ENCODE measurements around the gene GRM2. TPM values are rescaled to one million over a fixed set of nuclear protein-coding genes. Genes with fewer than 3 reads are reported as not detected.
A peak's percentile ranks its signal among the peaks of the same experiment; 100 is the strongest.

The GRM2 gene
- total and polyA plus RNA-seq, 2 experiments from 2014 or later, result 1.1 TPM; not detected in 1

DNA sequence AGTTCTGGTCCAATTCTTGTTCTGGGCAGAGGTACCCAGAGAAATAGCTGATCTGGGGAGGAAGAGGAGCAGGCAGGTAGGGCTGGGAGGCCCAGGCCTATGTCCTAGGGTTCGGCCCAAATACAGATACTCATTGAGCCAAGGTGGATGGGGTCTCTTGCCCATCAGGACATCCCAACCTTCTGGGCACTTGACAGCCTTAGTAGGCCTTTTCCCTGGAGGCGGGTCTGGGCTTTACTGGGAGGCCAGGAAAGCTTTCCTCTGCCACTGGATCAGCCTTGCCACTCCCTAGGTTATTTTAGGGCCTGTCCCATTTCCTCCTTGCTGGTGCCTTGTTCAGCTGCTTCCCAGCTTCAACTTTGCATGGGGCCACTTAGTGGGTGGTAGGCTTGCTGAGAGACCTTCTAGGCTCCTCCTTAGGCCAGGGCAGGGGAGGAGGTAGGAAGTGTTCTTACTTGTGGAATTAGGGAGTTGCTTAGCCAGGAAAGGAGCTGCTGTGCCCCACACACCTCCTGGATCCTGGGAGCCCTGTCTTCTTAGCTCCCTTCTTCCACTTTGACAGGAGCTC is 26.1 kb upstream of the GRM2 start:
- 82% methylated on average over 2 of the region's 2 CpGs for WGBS, 2 experiments (ENCODE audit: low coverage in 1 of 2, low lambda C conversion rate in 2 of 2, missing lambda C conversion rate in 2 of 2)
- no peaks in the 10 kb centered on the region for H3K9me2 ChIP-seq (ENCODE audit: insufficient read depth)
- no peaks in the 10 kb centered on the region for H3K27me3 ChIP-seq (replicated peaks; ENCODE audit: insufficient read depth)
- no peak for TF ChIP-seq EZH2 (IDR thresholded peaks at IDR 0.05; ENCODE audit: insufficient read depth, poor library complexity, severe bottlenecking)
- no peak for TF ChIP-seq EZH2phosphoT487 (IDR thresholded peaks at IDR 0.05; ENCODE audit: insufficient read depth, low read depth)
- in situ Hi-C loops (cut with MboI), result no loop called here
- no peaks in the 10 kb centered on the region for H4K20me1 ChIP-seq (ENCODE audit: insufficient read depth)
- no peak overlapping the region for H2AFZ ChIP-seq
- H3K9me3 ChIP-seq (ENCODE audit: low read depth), result no peaks in the 10 kb centered on the region
- H3K36me3 ChIP-seq (ENCODE audit: low read depth), result no peaks in the 10 kb centered on the region
- no peak overlapping the region for H3K4me2 ChIP-seq (ENCODE audit: unreplicated experiment)
- DNase-seq, result no peak
- peaks cover 61% of the 10 kb centered on the region for H3K79me2 ChIP-seq (ENCODE audit: insufficient read depth)
- peak overlapping the region; percentile 21; the same call in 1 of the 2 replicates for H3K9ac ChIP-seq
- H3F3A ChIP-seq (ENCODE audit: insufficient read depth), result peaks cover under 1% of the 10 kb centered on the region; the same call in 1 of the 2 replicates
- H3K4me3 ChIP-seq, result no peak overlapping the region
- H3K4me1 ChIP-seq (ENCODE audit: insufficient read depth), result peaks cover 13% of the 10 kb centered on the region
- H3K27ac ChIP-seq, result no peak overlapping the region

DNA sequence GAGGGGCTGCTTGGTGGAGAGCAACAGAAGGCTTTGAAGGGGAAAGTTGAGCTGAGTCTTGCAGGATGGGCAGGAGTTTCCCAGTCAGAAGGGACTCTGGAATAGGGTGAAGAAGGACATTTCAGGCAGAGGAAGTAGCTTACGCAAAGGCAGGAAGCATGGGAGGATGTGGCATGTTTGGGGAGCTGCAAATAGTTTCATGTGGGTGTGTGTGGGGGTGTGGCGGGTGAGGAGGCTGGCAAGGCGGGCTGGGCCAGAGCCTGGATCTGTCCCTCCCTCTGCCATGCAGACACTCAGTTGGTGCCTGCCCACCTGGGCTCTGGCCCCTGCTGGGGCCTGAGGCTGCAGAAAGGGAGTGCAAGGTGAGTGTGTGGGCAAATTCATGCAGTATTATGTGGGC is 25.4 kb upstream of the GRM2 start:
- DNase-seq, result peak; percentile 22

DNA sequence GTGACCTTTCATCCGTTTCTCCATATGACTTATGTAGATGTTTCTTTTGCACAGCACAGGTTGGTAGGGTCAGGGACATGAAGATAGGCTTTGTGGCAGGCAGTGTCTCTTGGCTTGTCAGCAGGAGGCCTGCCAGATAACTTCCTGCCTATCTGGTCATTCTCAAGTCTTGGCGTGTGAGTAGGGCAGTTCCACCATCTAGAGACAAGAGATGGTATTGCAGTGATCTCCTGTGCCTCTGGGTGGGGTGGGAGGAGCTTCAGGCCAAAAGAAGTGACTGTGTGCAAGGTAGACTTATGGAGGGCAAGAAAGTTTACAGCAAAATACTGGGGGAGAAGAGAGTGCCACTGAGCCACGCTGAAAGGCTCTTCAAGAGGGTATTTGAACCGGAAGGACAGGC is 24.8 kb upstream of the GRM2 start:
- H3K4me3 ChIP-seq, result no peak overlapping the region
- in situ Hi-C loops (cut with MboI), result no loop called here
- H3K36me3 ChIP-seq (ENCODE audit: low read depth), result no peaks in the 10 kb centered on the region
- peaks cover 21% of the 10 kb centered on the region for H3K4me1 ChIP-seq (ENCODE audit: insufficient read depth)
- H3K9me3 ChIP-seq (ENCODE audit: low read depth), result no peaks in the 10 kb centered on the region
- WGBS, 2 experiments (ENCODE audit: low coverage in 1 of 2, low lambda C conversion rate in 2 of 2, missing lambda C conversion rate in 2 of 2), result 2 to 9% methylated on average over 4 of the region's 4 CpGs
- no peaks in the 10 kb centered on the region for H3K27me3 ChIP-seq (replicated peaks; ENCODE audit: insufficient read depth)
- no peaks in the 10 kb centered on the region for H3K9me2 ChIP-seq (ENCODE audit: insufficient read depth)
- TF ChIP-seq EZH2phosphoT487 (IDR thresholded peaks at IDR 0.05; ENCODE audit: insufficient read depth, low read depth) (no peak), EZH2 (IDR thresholded peaks at IDR 0.05; ENCODE audit: insufficient read depth, poor library complexity, severe bottlenecking) (no peak)
- H2AFZ ChIP-seq, result no peak overlapping the region
- no peak overlapping the region for H3K4me2 ChIP-seq (ENCODE audit: unreplicated experiment)
- peak; percentile 93 for DNase-seq
- H3F3A ChIP-seq (ENCODE audit: insufficient read depth), result no peaks in the 10 kb centered on the region
- H4K20me1 ChIP-seq (ENCODE audit: insufficient read depth), result no peaks in the 10 kb centered on the region
- peaks cover 49% of the 10 kb centered on the region for H3K79me2 ChIP-seq (ENCODE audit: insufficient read depth)
- peak overlapping the region; percentile 25; the same call in 1 of the 2 replicates for H3K27ac ChIP-seq
- no peak overlapping the region for H3K9ac ChIP-seq

More for the DNA sequence above, 25.4 kb upstream of the GRM2 start:
- Histone ChIP-seq H3K36me3 (ENCODE audit: low read depth) (no peaks in the 10 kb centered on the region), H3K4me2 (ENCODE audit: unreplicated experiment) (no peak overlapping the region), H3F3A (ENCODE audit: insufficient read depth) (no peaks in the 10 kb centered on the region), H2AFZ (no peak overlapping the region), H3K9me3 (ENCODE audit: low read depth) (no peaks in the 10 kb centered on the region), H3K4me1 (ENCODE audit: insufficient read depth) (peaks cover 15% of the 10 kb centered on the region), H4K20me1 (ENCODE audit: insufficient read depth) (no peaks in the 10 kb centered on the region), H3K9ac (0 out of 2 replicates have a peak overlapping the region, but pooled peaks have one; percentile 21), H3K79me2 (ENCODE audit: insufficient read depth) (peaks cover 55% of the 10 kb centered on the region), H3K27me3 (replicated peaks; ENCODE audit: insufficient read depth) (no peaks in the 10 kb centered on the region), H3K4me3 (no peak overlapping the region), H3K9me2 (ENCODE audit: insufficient read depth) (no peaks in the 10 kb centered on the region), H3K27ac (peak overlapping the region; percentile 25; the same call in 1 of the 2 replicates)
- TF ChIP-seq EZH2 (IDR thresholded peaks at IDR 0.05; ENCODE audit: insufficient read depth, poor library complexity, severe bottlenecking), result no peak
- no peak for TF ChIP-seq EZH2phosphoT487 (IDR thresholded peaks at IDR 0.05; ENCODE audit: insufficient read depth, low read depth)
- WGBS, 2 experiments (ENCODE audit: low coverage in 1 of 2, low lambda C conversion rate in 2 of 2, missing lambda C conversion rate in 2 of 2), result 79 to 88% methylated on average over 3 of the region's 3 CpGs
- in situ Hi-C loops (cut with MboI), result no loop called here

DNA sequence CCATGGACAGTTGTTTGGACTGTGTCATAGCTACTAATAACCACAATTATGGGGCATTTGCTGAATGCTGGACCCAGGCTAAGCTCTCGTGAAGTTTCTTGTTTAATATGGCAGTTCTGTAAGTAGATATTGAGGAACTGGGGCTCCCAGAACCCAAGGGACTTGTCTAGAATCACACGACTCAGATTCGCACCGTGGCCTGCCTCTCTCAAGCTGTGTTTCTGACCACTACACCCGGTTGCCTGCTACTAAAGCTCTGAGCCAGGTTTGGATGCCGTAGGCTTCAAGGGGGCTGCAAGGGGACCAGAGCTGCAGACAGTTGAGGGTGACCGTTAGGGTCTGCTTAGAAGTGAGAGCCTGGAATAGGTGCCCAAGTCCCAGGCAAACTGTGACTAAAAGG is 24.3 kb upstream of the GRM2 start:
- DNase-seq, result no peak
- Histone ChIP-seq H4K20me1 (ENCODE audit: insufficient read depth) (no peaks in the 10 kb centered on the region), H3K9ac (no peak overlapping the region), H3K9me3 (ENCODE audit: low read depth) (no peaks in the 10 kb centered on the region), H3K4me1 (ENCODE audit: insufficient read depth) (peaks cover 23% of the 10 kb centered on the region), H3K27me3 (replicated peaks; ENCODE audit: insufficient read depth) (no peaks in the 10 kb centered on the region), H3K9me2 (ENCODE audit: insufficient read depth) (no peaks in the 10 kb centered on the region), H3F3A (ENCODE audit: insufficient read depth) (no peaks in the 10 kb centered on the region), H3K4me3 (no peak overlapping the region), H3K4me2 (ENCODE audit: unreplicated experiment) (no peak overlapping the region), H3K36me3 (ENCODE audit: low read depth) (no peaks in the 10 kb centered on the region), H3K79me2 (ENCODE audit: insufficient read depth) (peaks cover 44% of the 10 kb centered on the region), H2AFZ (no peak overlapping the region), H3K27ac (no peak overlapping the region)
- in situ Hi-C loops (cut with MboI), result no loop called here
- WGBS, 2 experiments (ENCODE audit: low coverage in 1 of 2, low lambda C conversion rate in 2 of 2, missing lambda C conversion rate in 2 of 2), result 68 to 77% methylated on average over 7 of the region's 7 CpGs
- TF ChIP-seq EZH2 (IDR thresholded peaks at IDR 0.05; ENCODE audit: insufficient read depth, poor library complexity, severe bottlenecking) (no peak), EZH2phosphoT487 (IDR thresholded peaks at IDR 0.05; ENCODE audit: insufficient read depth, low read depth) (no peak)

All from GM23248 (cell line).